Tibial nerve (tissue), 4 donors: Measurements from ENCODE around the gene GPC6.

Experiments used
- CTCF ChIP-seq, 5 experiments: fragments of 200-600 bp in 3 of 5; fragments of 450-650 bp in 2 of 5; sonication (generic) in 3 of 5; IDR thresholded peaks; one replicate each; pipeline ENCODE4 v1.5.1; 2016 to 2019; ENCODE audit warnings: antibody characterized with exemption in 5 of 5, mild to moderate bottlenecking in 3 of 5, moderate library complexity in 2 of 5
- EP300 ChIP-seq, 2 donors: sonication (generic); formaldehyde crosslinking; IDR thresholded peaks; one replicate each; pipeline ENCODE4 v1.6.1; 2017; ENCODE audit warnings: antibody characterized with exemption in 2 of 2, mild to moderate bottlenecking in 1 of 2

- TF ChIP-seq EP300 (IDR thresholded peaks at IDR 0.05) (no peak), CTCF (IDR thresholded peaks at IDR 0.05) (no peak)
These were observed 65.8 kb downstream of the GPC6 start for GRCh38 chr13:93292366-93292765.
